H1 (cell line): ENCODE data around the gene SCN1B. TPM values are rescaled to one million over a fixed set of nuclear protein-coding genes. Genes with fewer than 3 reads are reported as not detected.

ENCODE experiments used
- CBX5 ChIP-seq: fragments of 300-800, 300-1000 bp; sonication (generic); IDR thresholded peaks from 2 replicates; pipeline ENCODE4 v1.7.1; 2016; ENCODE audit warnings: antibody characterized with exemption, low read length, low read depth
- JUND ChIP-seq: IDR thresholded peaks from 2 replicates; pipeline ENCODE4 v1.6.1; 2011; ENCODE audit warnings: mild to moderate bottlenecking, improper control_type of control experiment, low read length
- KDM4A ChIP-seq: IDR thresholded peaks from one replicate; pipeline ENCODE4 v1.7.1; 2012; ENCODE audit warnings: low read depth, mild to moderate bottlenecking, moderate library complexity, low read length, inconsistent platforms; ENCODE audit not compliant: severe bottlenecking
- SAP30 ChIP-seq: fragments of 300-600 bp; sonication (generic); IDR thresholded peaks from 2 replicates; pipeline ENCODE4 v1.7.1; 2012; ENCODE audit warnings: low read length, moderate library complexity, mild to moderate bottlenecking, inconsistent platforms; ENCODE audit not compliant: insufficient read depth, insufficient replicate concordance
- SIN3A ChIP-seq, 2 experiments: IDR thresholded peaks in 1 of 2; conservative IDR thresholded peaks in 1 of 2; 2 replicates each; pipeline ENCODE4 v1.6.1; 2011 to 2012; ENCODE audit warnings: low read length in 2 of 2, improper control_type of control experiment in 1 of 2, low read depth in 1 of 2, mild to moderate bottlenecking in 1 of 2
- TAF7 ChIP-seq: optimal IDR thresholded peaks from 2 replicates; pipeline ENCODE3; 2011; ENCODE audit warnings: low read depth, mild to moderate bottlenecking, inconsistent platforms, low read length, moderate library complexity, borderline replicate concordance
- TCF12 ChIP-seq: IDR thresholded peaks from 2 replicates; pipeline ENCODE4 v1.6.1; 2011; ENCODE audit warnings: low read depth, mild to moderate bottlenecking, low read length
- TEAD4 ChIP-seq: IDR thresholded peaks from 2 replicates; pipeline ENCODE4 v1.6.1; 2012; ENCODE audit warnings: low read depth, low read length, inconsistent platforms, mixed read lengths
- USF2 ChIP-seq: IDR thresholded peaks from 2 replicates; pipeline ENCODE4 v1.6.1; 2011; ENCODE audit warnings: low read length, improper control_type of control experiment
- polyA plus RNA-seq, 7 experiments: library from polyadenylated mRNA; depleted of rRNA in 3 of 7; stranded (reverse) in 5 of 7; unstranded in 2 of 7; fragments of >200 nt in 5 of 7; fragments of 200-250 nt in 2 of 7; gene quantifications; 1 replicate in 5 of 7; 2 replicates in 1 of 7; 4 replicates in 1 of 7; pipeline versions ENCODE4 v1.2.1 to v1.2.3, GENCODE V29; 2011 to 2013; ENCODE audit warnings: missing spikeins in 2 of 7, mixed read lengths in 2 of 7
- total RNA-seq: library from RNA; stranded (reverse); fragmentation: NEBNext Ultra II Directional; extraction: Animal tissue kit (Norgen Biotek cat#: 25700); gene quantifications from 2 replicates; pipeline ENCODE4 v1.2.1, GENCODE V29; 2021

Gene SCN1B
- total and polyA plus RNA-seq, 2 of the 8 experiments (the other 6 are each of a cell fraction or from before 2014, with no cell fraction given): 3.1 to 3.5 TPM

- TF ChIP-seq TEAD4 (no peak), TAF7 (no peak), JUND (no peak), SAP30 (no peak), CBX5 (no peak), SIN3A (conservative IDR thresholded peaks at IDR 0.05 in 1 of 2, IDR thresholded peaks at IDR 0.05 in 1 of 2; ENCODE audit: low read depth in 1 of 2, low read length in 2 of 2) (no peak), KDM4A (no peak), TCF12 (no peak), USF2 (no peak)
Observed at GRCh38 chr19:35026418-35026817, 3.9 kb upstream of the SCN1B start (continued).
